Tibial nerve (tissue), 4 donors: Measurements from ENCODE around the gene BACH2. TPM values are rescaled to one million over a fixed set of nuclear protein-coding genes. Genes with fewer than 3 reads are reported as not detected.
A peak's percentile ranks its signal among the peaks of the same experiment; 100 is the strongest.

ENCODE experiments used
- DNase-seq, 2 donors: peaks; one replicate each; pipeline ENCODE4 v3.0.0-alpha.2; 2019; ENCODE audit warnings: low spot score in 2 of 2
- H3K27ac ChIP-seq, 4 donors: fragments of 200-600 bp; sonication (generic) in 3 of 4; one replicate each; pipeline ENCODE4 v1.5.1; 2017 to 2019; ENCODE audit warnings: mild to moderate bottlenecking in 1 of 4
- H3K27me3 ChIP-seq, 2 donors: fragments of 200-600 bp; sonication (generic) in 1 of 2; one replicate each; pipeline versions ENCODE4 v1.5.1 to v1.6.0; 2017 to 2019
- H3K36me3 ChIP-seq, 3 donors: fragments of 200-600 bp; sonication (generic); one replicate each; pipeline ENCODE4 v1.5.1; 2018 to 2019
- H3K4me1 ChIP-seq, 4 donors: fragments of 200-600 bp; sonication (generic) in 3 of 4; one replicate each; pipeline ENCODE4 v1.5.1; 2017 to 2019
- H3K4me3 ChIP-seq, 4 donors: fragments of 200-600 bp; sonication (generic) in 3 of 4; one replicate each; pipeline ENCODE4 v1.5.1; 2017 to 2019; ENCODE audit warnings: mild to moderate bottlenecking in 1 of 4, moderate library complexity in 1 of 4
- H3K9me3 ChIP-seq, 4 donors: fragments of 200-600 bp; sonication (generic) in 3 of 4; one replicate each; pipeline ENCODE4 v1.5.1; 2017 to 2019
- EP300 ChIP-seq, 2 donors: sonication (generic); formaldehyde crosslinking; IDR thresholded peaks; one replicate each; pipeline ENCODE4 v1.6.1; 2017; ENCODE audit warnings: antibody characterized with exemption in 2 of 2, mild to moderate bottlenecking in 1 of 2
- POLR2A ChIP-seq, 2 donors: fragments of 450-650 bp; IDR thresholded peaks; one replicate each; pipeline ENCODE4 v1.6.1; 2017; ENCODE audit warnings: antibody characterized with exemption in 2 of 2, mild to moderate bottlenecking in 2 of 2, moderate library complexity in 2 of 2
- WGBS, 2 donors: methylation state at CpG; one replicate each; pipeline ENCODE4 v1.1.5; 2018; 5-methylcytosine and 5-hydroxymethylcytosine counted together
- total RNA-seq, 4 donors: library from RNA; depleted of rRNA; stranded (reverse); fragments of >200 nt; gene quantifications; one replicate each; pipeline ENCODE4 v1.1.0, GENCODE V29; 2016
- TF ChIP-seq, protein P1 (sequence below), 5 experiments: fragments of 200-600 bp in 3 of 5; fragments of 450-650 bp in 2 of 5; sonication (generic) in 3 of 5; IDR thresholded peaks; one replicate each; pipeline ENCODE4 v1.5.1; 2016 to 2019; ENCODE audit warnings: antibody characterized with exemption in 5 of 5, mild to moderate bottlenecking in 3 of 5, moderate library complexity in 2 of 5

The BACH2 gene
- total RNA-seq, 4 donors from 2014 or later, result 4.4 to 11.1 (median 8.4) TPM

DNA sequence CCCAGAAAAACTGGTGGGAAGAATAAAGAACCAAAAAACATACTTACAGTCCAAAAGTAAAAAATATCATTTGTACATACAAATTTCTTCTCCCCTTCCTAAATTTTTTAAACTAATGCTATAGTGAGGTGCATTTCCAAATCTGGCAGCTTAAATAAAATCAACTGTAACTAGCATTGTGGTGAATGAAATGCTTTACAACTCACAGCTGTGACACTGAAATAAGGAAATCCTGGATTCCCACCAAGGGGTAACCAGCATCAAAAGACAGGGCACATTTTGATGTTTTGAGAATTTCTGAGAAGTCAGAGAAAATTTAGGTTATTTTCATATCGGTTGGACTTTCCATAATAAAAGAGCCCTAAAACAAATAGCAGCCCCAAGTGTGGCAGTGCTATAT lies 27.3 kb downstream of the BACH2 start:
- Histone ChIP-seq H3K9me3 (peaks cover 0 to 11% (median 0%) of the 10 kb centered on the region in 4 donors), H3K36me3 (peaks cover 0 to 27% (median 0%) of the 10 kb centered on the region in 3 donors), H3K27ac (no peak overlapping the region), H3K4me3 (no peak overlapping the region), H3K27me3 (no peaks in the 10 kb centered on the region), H3K4me1 (peaks cover 0 to 9% (median 0%) of the 10 kb centered on the region in 4 donors)
- WGBS, 2 donors, result 48 to 70% methylated on average over 1 of the region's 1 CpG
- DNase-seq, result no peak
- no peak for TF ChIP-seq POLR2A (IDR thresholded peaks at IDR 0.05)
- TF ChIP-seq, protein P1, sequence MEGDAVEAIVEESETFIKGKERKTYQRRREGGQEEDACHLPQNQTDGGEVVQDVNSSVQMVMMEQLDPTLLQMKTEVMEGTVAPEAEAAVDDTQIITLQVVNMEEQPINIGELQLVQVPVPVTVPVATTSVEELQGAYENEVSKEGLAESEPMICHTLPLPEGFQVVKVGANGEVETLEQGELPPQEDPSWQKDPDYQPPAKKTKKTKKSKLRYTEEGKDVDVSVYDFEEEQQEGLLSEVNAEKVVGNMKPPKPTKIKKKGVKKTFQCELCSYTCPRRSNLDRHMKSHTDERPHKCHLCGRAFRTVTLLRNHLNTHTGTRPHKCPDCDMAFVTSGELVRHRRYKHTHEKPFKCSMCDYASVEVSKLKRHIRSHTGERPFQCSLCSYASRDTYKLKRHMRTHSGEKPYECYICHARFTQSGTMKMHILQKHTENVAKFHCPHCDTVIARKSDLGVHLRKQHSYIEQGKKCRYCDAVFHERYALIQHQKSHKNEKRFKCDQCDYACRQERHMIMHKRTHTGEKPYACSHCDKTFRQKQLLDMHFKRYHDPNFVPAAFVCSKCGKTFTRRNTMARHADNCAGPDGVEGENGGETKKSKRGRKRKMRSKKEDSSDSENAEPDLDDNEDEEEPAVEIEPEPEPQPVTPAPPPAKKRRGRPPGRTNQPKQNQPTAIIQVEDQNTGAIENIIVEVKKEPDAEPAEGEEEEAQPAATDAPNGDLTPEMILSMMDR (IDR thresholded peaks at IDR 0.05), result no peak
- TF ChIP-seq EP300 (IDR thresholded peaks at IDR 0.05), result no peak

DNA sequence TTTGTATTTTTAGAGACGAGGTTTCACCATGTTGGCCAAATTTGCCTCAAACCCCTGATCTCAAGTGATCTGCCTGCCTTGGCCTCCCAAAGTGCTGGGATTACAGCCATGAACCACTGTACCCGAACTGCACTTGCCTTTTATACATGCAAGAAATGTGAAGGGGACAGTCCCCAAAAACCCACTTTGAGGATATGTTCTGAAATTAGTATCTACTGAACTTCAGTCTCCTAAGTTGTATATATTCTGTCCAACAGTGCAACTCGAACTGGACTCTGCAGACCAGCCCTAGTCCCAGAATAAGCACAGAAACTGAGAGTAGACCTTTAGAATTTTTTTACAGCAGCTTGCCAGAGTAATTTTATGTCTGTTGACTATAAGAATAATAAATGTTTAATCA lies 28.5 kb downstream of the BACH2 start:
- Histone ChIP-seq H3K27me3 (no peaks in the 10 kb centered on the region), H3K36me3 (peaks cover 0 to 27% (median 0%) of the 10 kb centered on the region in 3 donors), H3K4me1 (peaks cover 0 to 5% (median under 1%) of the 10 kb centered on the region in 4 donors), H3K4me3 (no peak overlapping the region), H3K9me3 (peaks cover 0 to 11% (median 0%) of the 10 kb centered on the region in 4 donors), H3K27ac (no peak overlapping the region)
- TF ChIP-seq, protein P1 (IDR thresholded peaks at IDR 0.05), result no peak
- TF ChIP-seq EP300 (IDR thresholded peaks at IDR 0.05) (no peak), POLR2A (IDR thresholded peaks at IDR 0.05) (no peak)
- 80 to 98% methylated on average over 3 of the region's 3 CpGs for WGBS, 2 donors
- no peak for DNase-seq

DNA sequence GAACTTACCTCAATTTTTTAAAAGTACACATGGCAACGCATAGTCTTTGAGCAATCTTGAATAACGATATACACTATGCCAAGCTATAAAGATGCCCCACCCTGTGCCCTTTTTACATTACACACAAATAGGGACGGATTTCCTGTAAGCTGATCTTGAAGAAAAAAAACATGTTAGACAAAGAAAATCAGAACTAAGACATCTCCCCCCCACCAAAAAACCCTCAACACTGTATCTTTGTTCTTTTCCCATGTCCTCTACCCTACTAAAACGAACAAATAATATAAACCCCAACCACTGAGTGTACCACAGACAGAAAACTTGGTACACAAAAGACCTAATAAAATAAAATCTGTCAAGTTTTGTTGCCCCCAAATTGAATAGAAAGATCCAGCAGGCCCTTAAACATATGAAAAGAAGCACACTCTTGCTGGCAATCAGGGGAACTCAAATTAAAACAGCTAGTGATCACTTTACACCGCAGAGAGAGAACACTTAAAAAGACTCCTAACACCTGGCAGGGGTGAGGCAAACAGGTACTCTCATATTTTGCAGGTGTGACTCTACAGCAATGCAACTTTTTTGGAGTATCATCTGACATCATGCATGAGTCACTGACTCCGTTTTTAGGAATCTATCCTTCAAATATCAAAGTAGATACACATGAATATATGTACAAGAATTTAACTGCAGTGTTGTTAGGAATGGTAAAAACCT lies 29.6 kb downstream of the BACH2 start:
- no peak for DNase-seq

DNA sequence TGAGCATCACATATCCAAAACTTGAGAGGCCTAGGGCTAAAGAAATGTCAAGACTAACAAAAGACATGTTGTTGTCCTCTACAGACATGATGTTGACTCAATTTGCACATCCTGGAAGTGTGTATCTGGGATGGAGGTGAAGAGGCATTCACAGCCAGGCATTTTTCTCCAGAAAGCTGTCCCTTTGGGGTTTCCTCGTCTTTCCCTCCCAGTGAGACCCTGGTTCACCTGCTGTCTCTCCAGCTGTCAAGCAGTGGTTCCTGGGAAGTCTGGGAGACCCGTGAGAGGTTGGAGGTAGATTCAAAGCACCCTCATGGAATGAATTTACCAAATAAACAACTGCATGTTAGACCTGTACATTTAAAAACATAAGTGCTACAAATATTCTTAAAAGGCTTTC lies 32.1 kb downstream of the BACH2 start:
- peaks cover 0 to under 1% (median 0%) of the 10 kb centered on the region in 3 donors for H3K36me3 ChIP-seq
- WGBS, 2 donors, result 66 to 78% methylated on average over 2 of the region's 2 CpGs
- TF ChIP-seq, protein P1 (IDR thresholded peaks at IDR 0.05), result no peak
- TF ChIP-seq EP300 (IDR thresholded peaks at IDR 0.05) (no peak), POLR2A (IDR thresholded peaks at IDR 0.05) (no peak)
- H3K9me3 ChIP-seq, result no peaks in the 10 kb centered on the region
- no peak overlapping the region for H3K27ac ChIP-seq
- peaks cover 0 to 5% (median 0%) of the 10 kb centered on the region in 4 donors for H3K4me1 ChIP-seq
- DNase-seq, result no peak
- H3K27me3 ChIP-seq, result no peaks in the 10 kb centered on the region
- H3K4me3 ChIP-seq, result no peak overlapping the region

More for the DNA sequence above, 29.6 kb downstream of the BACH2 start:
- H3K9me3 ChIP-seq, result peaks cover 0 to 8% (median 0%) of the 10 kb centered on the region in 4 donors
- peaks cover 0 to 22% (median 0%) of the 10 kb centered on the region in 3 donors for H3K36me3 ChIP-seq
- H3K4me3 ChIP-seq, result no peak overlapping the region
- no peaks in the 10 kb centered on the region for H3K27me3 ChIP-seq
- H3K27ac ChIP-seq, result no peak overlapping the region
- TF ChIP-seq, protein P1 (IDR thresholded peaks at IDR 0.05), result no peak
- no peak for TF ChIP-seq EP300 (IDR thresholded peaks at IDR 0.05)
- H3K4me1 ChIP-seq, result peaks cover 0 to 5% (median 0%) of the 10 kb centered on the region in 4 donors
- 76 to 77% methylated on average over 6 of the region's 6 CpGs for WGBS, 2 donors

DNA sequence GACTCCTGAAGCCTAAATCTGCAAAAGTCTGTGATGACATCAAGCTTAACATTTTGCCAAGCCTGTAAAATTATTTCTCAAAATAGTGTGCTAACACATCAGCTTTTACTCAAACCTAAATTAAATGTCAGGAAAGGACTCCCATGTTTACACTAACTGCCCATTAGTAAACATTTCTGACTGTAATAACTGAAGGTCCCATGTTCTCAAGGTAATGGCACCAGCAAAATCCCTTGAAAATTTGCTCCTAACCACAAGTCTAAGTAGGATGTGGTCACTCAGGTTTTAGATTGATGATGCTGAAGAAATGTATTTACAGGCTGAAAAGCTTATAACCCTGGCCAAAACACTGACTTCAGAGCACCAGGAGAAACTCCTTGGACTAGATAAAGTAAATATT lies 33.0 kb downstream of the BACH2 start:
- no peaks in the 10 kb centered on the region for H3K36me3 ChIP-seq
- H3K4me3 ChIP-seq, result no peak overlapping the region
- no peaks in the 10 kb centered on the region for H3K9me3 ChIP-seq
- DNase-seq, result no peak
- TF ChIP-seq EP300 (IDR thresholded peaks at IDR 0.05) (no peak), POLR2A (IDR thresholded peaks at IDR 0.05) (no peak)
- TF ChIP-seq, protein P1 (IDR thresholded peaks at IDR 0.05), result no peak
- H3K4me1 ChIP-seq, result peaks cover 0 to 5% (median 0%) of the 10 kb centered on the region in 4 donors
- H3K27ac ChIP-seq, result peak overlapping the region in 2 of 4 donors; percentile 25 to 46
- no peaks in the 10 kb centered on the region for H3K27me3 ChIP-seq
